Astrocyte (in vitro differentiated cells and primary cell): ENCODE results near the gene ANAPC10. TPM values are rescaled to one million over a fixed set of nuclear protein-coding genes. Genes with fewer than 3 reads are reported as not detected.

Experiments
- DNase-seq: peaks from one replicate; pipeline ENCODE4 v3.0.0-alpha.2; 2010; ENCODE audit warnings: low read depth
- FAIRE-seq: peaks from 2 replicates; lab custom pipeline; 2011; peaks lifted over from hg19 to GRCh38; lab: Jason Lieb, UNC
- H2AFZ ChIP-seq: 2 replicates; pipeline ENCODE4 v1.6.0; 2012; ENCODE audit warnings: low read depth, low read length, inconsistent platforms
- H3K27ac ChIP-seq: 2 replicates; pipeline ENCODE4 v1.5.1; 2011; ENCODE audit warnings: low read depth, low read length, inconsistent platforms
- H3K27me3 ChIP-seq: 2 replicates; pipeline ENCODE4 v1.6.0; 2011; ENCODE audit warnings: low read length, inconsistent platforms; ENCODE audit not compliant: insufficient read depth
- H3K36me3 ChIP-seq: 2 replicates; pipeline ENCODE4 v1.5.1; 2011; ENCODE audit warnings: low read length, inconsistent platforms; ENCODE audit not compliant: insufficient read depth
- H3K4me1 ChIP-seq: 2 replicates; pipeline ENCODE4 v1.5.1; 2011; ENCODE audit warnings: low read length, inconsistent platforms; ENCODE audit not compliant: insufficient read depth
- H3K4me2 ChIP-seq: 2 replicates; pipeline ENCODE4 v1.6.0; 2012; ENCODE audit warnings: low read length, inconsistent platforms
- H3K4me3 ChIP-seq: 2 replicates; pipeline ENCODE4 v1.5.1; 2011; ENCODE audit warnings: low read depth, mild to moderate bottlenecking, low read length, inconsistent platforms; ENCODE audit not compliant: insufficient read depth
- H3K79me2 ChIP-seq: 2 replicates; pipeline ENCODE4 v1.6.0; 2012; ENCODE audit warnings: mild to moderate bottlenecking, low read length, inconsistent platforms; ENCODE audit not compliant: insufficient read depth
- H3K9ac ChIP-seq: 2 replicates; pipeline ENCODE4 v1.6.0; 2012; ENCODE audit warnings: mild to moderate bottlenecking, low read length, inconsistent platforms
- H3K9me3 ChIP-seq: 2 replicates; pipeline ENCODE4 v1.5.1; 2012; ENCODE audit warnings: low read depth, mild to moderate bottlenecking, low read length, inconsistent platforms; ENCODE audit not compliant: insufficient read depth
- H4K20me1 ChIP-seq: 2 replicates; pipeline ENCODE4 v1.6.0; 2012; ENCODE audit warnings: low read length, inconsistent platforms; ENCODE audit not compliant: insufficient read depth
- H3K27ac Mint-ChIP-seq: one replicate; pipeline ENCODE4 v1.8.0; 2021; ENCODE audit warnings: mild to moderate bottlenecking, mixed read lengths; ENCODE audit not compliant: unreplicated experiment
- H3K27me3 Mint-ChIP-seq: one replicate; pipeline ENCODE4 v1.8.0; 2021; ENCODE audit warnings: low read depth, mixed read lengths; ENCODE audit not compliant: unreplicated experiment
- H3K36me3 Mint-ChIP-seq: one replicate; pipeline ENCODE4 v1.8.0; 2021; ENCODE audit warnings: low read depth, mixed read lengths; ENCODE audit not compliant: unreplicated experiment
- H3K4me1 Mint-ChIP-seq: one replicate; pipeline ENCODE4 v1.8.0; 2021; ENCODE audit warnings: low read depth, mixed read lengths; ENCODE audit not compliant: unreplicated experiment
- H3K4me3 Mint-ChIP-seq: one replicate; pipeline ENCODE4 v1.8.0; 2021; ENCODE audit warnings: mild to moderate bottlenecking, moderate library complexity, mixed read lengths; ENCODE audit not compliant: unreplicated experiment
- H3K9me3 Mint-ChIP-seq: one replicate; pipeline ENCODE4 v1.8.0; 2021; ENCODE audit warnings: mild to moderate bottlenecking, mixed read lengths; ENCODE audit not compliant: unreplicated experiment
- CTCF ChIP-seq: IDR thresholded peaks from 2 replicates; pipeline ENCODE4 v1.5.1; 2011; ENCODE audit warnings: low read depth, mild to moderate bottlenecking, inconsistent platforms, low read length, moderate library complexity; ENCODE audit not compliant: insufficient read depth
- EZH2 ChIP-seq: IDR thresholded peaks from 2 replicates; pipeline ENCODE4 v1.6.1; 2012; ENCODE audit warnings: mild to moderate bottlenecking, low read length, inconsistent platforms; ENCODE audit not compliant: insufficient read depth
- total RNA-seq: library from RNA; stranded (reverse); gene quantifications from 2 replicates; pipeline ENCODE4 v1.2.1, GENCODE V29; 2021

The ANAPC10 gene
- total RNA-seq, 1 donor from 2014 or later: 19.5 TPM

- no peak overlapping the region for H3K9ac ChIP-seq
- H3K4me2 ChIP-seq: no peak overlapping the region
- TF ChIP-seq EZH2 (no peak), CTCF (no peak)
- Mint-ChIP-seq H3K4me3 (no peak overlapping the region), H3K27me3 (no peaks in the 10 kb centered on the region), H3K4me1 (peaks cover 18% of the 10 kb centered on the region), H3K27ac (peak overlapping the region; percentile 83), H3K9me3 (peaks cover 4% of the 10 kb centered on the region), H3K36me3 (peaks cover 23% of the 10 kb centered on the region)
- H4K20me1 ChIP-seq: no peaks in the 10 kb centered on the region
- peaks cover 10% of the 10 kb centered on the region for H3K4me1 ChIP-seq
- H3K9me3 ChIP-seq: no peaks in the 10 kb centered on the region
- H3K27ac ChIP-seq: peak overlapping the region; percentile 25
- H3K4me3 ChIP-seq: no peak overlapping the region
- H3K79me2 ChIP-seq: peaks cover 3% of the 10 kb centered on the region
- H3K27me3 ChIP-seq: no peaks in the 10 kb centered on the region
- no peak for DNase-seq
- no peak for FAIRE-seq
- H2AFZ ChIP-seq: no peak overlapping the region
- H3K36me3 ChIP-seq: peaks cover 4% of the 10 kb centered on the region
Observed at GRCh38 chr4:145035494-145036136, 62.4 kb downstream of the ANAPC10 start.

GRCh38 chr4:145034727-145035211 is 63.2 kb downstream of the ANAPC10 start:
- peak; percentile 23 for FAIRE-seq
- Histone ChIP-seq H3K4me1 (peaks cover 10% of the 10 kb centered on the region), H3K27me3 (no peaks in the 10 kb centered on the region), H3K4me2 (peak overlapping the region; percentile 45), H3K9ac (peak overlapping the region; percentile 1), H3K27ac (peak overlapping the region; percentile 43), H4K20me1 (no peaks in the 10 kb centered on the region), H3K4me3 (no peak overlapping the region), H2AFZ (no peak overlapping the region), H3K36me3 (peaks cover 4% of the 10 kb centered on the region), H3K79me2 (no peaks in the 10 kb centered on the region), H3K9me3 (no peaks in the 10 kb centered on the region)
- peaks cover 18% of the 10 kb centered on the region for H3K4me1 Mint-ChIP-seq
- DNase-seq: peak; percentile 84
- peaks cover 4% of the 10 kb centered on the region for H3K9me3 Mint-ChIP-seq
- no peaks in the 10 kb centered on the region for H3K27me3 Mint-ChIP-seq
- H3K4me3 Mint-ChIP-seq: no peak overlapping the region
- peaks cover 21% of the 10 kb centered on the region for H3K36me3 Mint-ChIP-seq
- peak overlapping the region; percentile 83 for H3K27ac Mint-ChIP-seq
- TF ChIP-seq EZH2 (no peak), CTCF (no peak)

DNA sequence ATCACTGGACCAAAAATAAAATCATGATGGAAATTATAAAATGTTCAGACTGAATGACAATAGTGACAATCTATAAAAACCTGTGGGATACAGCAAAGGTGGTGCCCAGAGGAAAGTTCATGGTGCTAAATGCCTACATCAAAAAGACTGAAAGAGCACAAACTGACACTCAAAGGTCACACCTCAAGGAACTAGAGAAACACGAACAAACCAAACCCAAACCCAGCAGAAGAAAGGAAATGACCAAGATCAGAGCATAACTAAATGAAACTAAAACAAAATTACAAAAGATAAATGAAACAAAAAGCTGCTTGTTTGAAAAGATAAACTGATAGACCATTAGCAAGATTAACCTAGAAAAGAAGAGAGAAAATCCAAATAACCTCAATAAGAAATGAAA is 78.7 kb downstream of the ANAPC10 start:
- no peak overlapping the region for H3K4me3 Mint-ChIP-seq
- DNase-seq (no peak), FAIRE-seq (no peak)

More for the DNA sequence above, 78.7 kb downstream of the ANAPC10 start:
- Histone ChIP-seq H3K27me3 (no peaks in the 10 kb centered on the region), H3K36me3 (peaks cover 4% of the 10 kb centered on the region), H3K9ac (no peak overlapping the region), H3K4me3 (no peak overlapping the region), H3K4me2 (no peak overlapping the region), H3K4me1 (no peaks in the 10 kb centered on the region), H4K20me1 (no peaks in the 10 kb centered on the region), H2AFZ (no peak overlapping the region), H3K79me2 (peaks cover 5% of the 10 kb centered on the region), H3K9me3 (no peaks in the 10 kb centered on the region), H3K27ac (no peak overlapping the region)
- Mint-ChIP-seq H3K36me3 (peaks cover 15% of the 10 kb centered on the region), H3K27me3 (no peaks in the 10 kb centered on the region), H3K9me3 (peaks cover 21% of the 10 kb centered on the region), H3K4me1 (peaks cover 6% of the 10 kb centered on the region), H3K27ac (no peak overlapping the region)
- no peak for TF ChIP-seq EZH2
- no peak for TF ChIP-seq CTCF
